HEK293T (cell line): ENCODE results near the gene VPS4B.

Experiments used
- CTBP1 ChIP-seq: fragments of 450-650 bp; IDR thresholded peaks from 2 replicates; pipeline ENCODE4 v1.6.1; 2016; ENCODE audit warnings: borderline replicate concordance
- FOXA1 ChIP-seq: fragments of 450-650 bp; IDR thresholded peaks from 2 replicates; pipeline ENCODE4 v1.6.1; 2016; ENCODE audit warnings: mild to moderate bottlenecking
- L3MBTL2 ChIP-seq: fragments of 450-650 bp; conservative IDR thresholded peaks from 2 replicates; pipeline ENCODE4 v1.6.1; 2016; ENCODE audit warnings: mild to moderate bottlenecking
- NFRKB ChIP-seq: fragments of 450-650 bp; IDR thresholded peaks from 2 replicates; pipeline ENCODE4 v1.6.1; 2016; ENCODE audit warnings: mild to moderate bottlenecking, moderate library complexity
- TARDBP ChIP-seq: fragments of 450-650 bp; IDR thresholded peaks from 2 replicates; pipeline ENCODE4 v1.6.1; 2016

DNA sequence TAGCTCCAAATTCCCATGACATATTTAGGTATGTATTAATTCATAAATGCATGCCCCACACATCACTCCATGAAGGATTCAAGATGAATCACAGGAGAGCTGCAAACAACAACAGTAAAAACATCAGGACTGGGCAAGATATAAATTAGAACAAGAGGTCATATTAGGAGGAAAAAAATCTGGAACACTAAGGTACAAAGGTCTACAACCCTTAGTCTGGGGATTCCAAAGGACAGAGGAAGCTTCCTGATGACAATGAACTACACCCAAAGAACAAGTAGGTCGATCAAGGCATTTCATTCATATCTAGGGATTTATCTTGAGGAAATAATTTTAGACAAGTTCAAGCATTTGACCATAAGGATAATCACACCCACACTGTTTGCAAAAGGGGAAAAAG is 14.5 kb downstream of the VPS4B start:
- TF ChIP-seq NFRKB (no peak), L3MBTL2 (no peak), TARDBP (no peak), CTBP1 (no peak), FOXA1 (no peak)
